A549 (cell line): ENCODE measurements around the gene SPRR2D. TPM values are rescaled to one million over a fixed set of nuclear protein-coding genes. Genes with fewer than 3 reads are reported as not detected.

Experiments
- ATAC-seq, 2 experiments: fragments of 200-7000 bp in 1 of 2; fragments of >200 bp in 1 of 2; cut with Nextera tagmentation in 1 of 2; cut with Tn5 transposase in 1 of 2; 3 replicates each; pipeline versions ENCODE4 v1.8.0 to v1.9.1; 2018 to 2020; ENCODE audit warnings: mild to moderate bottlenecking in 1 of 2, moderate library complexity in 1 of 2
- CTCF ChIA-PET: fragments of 300-600 bp; sonication (Branson Sonifier 250); formaldehyde crosslinking; extraction: SDS; loops from one replicate; lab custom pipeline; 2021; ENCODE audit warnings: antibody characterized with exemption, inconsistent platforms; lab: Yijun Ruan, JAX
- POLR2A ChIA-PET: fragments of 350-600 bp; formaldehyde crosslinking; extraction: SDS; loops from one replicate; lab custom pipeline; 2021; ENCODE audit warnings: antibody characterized with exemption, inconsistent platforms; lab: Yijun Ruan, JAX
- DNase-seq, 2 experiments: peaks; one replicate each; pipeline versions ENCODE4 v3.0.0 to v3.0.0-alpha.2; 2011 to 2016; ENCODE audit warnings: low read depth in 1 of 2, low spot score in 1 of 2
- FAIRE-seq: peaks from 2 replicates; lab custom pipeline; 2011; peaks lifted over from hg19 to GRCh38; lab: Jason Lieb, UNC
- H3K27ac ChIP-seq, 2 experiments: fragments of >200 bp; sonication (Bioruptor Twin); formaldehyde crosslinking; 3 replicates each; pipeline ENCODE4 v1.5.1; 2016 to 2017
- H3K4me1 ChIP-seq: fragments of >200 bp; sonication (Bioruptor Twin); formaldehyde crosslinking; 3 replicates; pipeline ENCODE4 v1.6.1; 2016
- H3K4me2 ChIP-seq: fragments of >200 bp; sonication (Bioruptor Twin); formaldehyde crosslinking; 3 replicates; pipeline ENCODE4 v1.6.1; 2016
- H3K4me3 ChIP-seq: fragments of >200 bp; sonication (Bioruptor Twin); formaldehyde crosslinking; 3 replicates; pipeline ENCODE4 v1.5.1; 2016
- H3K9me3 ChIP-seq: fragments of >200 bp; sonication (Bioruptor Twin); formaldehyde crosslinking; 3 replicates; pipeline ENCODE4 v1.6.1; 2016
- BHLHE40 ChIP-seq: IDR thresholded peaks from 2 replicates; pipeline ENCODE4 v1.6.1; 2012; ENCODE audit warnings: low read depth, low read length, inconsistent platforms
- CBX2 ChIP-seq: fragments of 200-600 bp; sonication (generic); IDR thresholded peaks from 2 replicates; pipeline ENCODE4 v1.6.1; 2016; ENCODE audit warnings: low read depth, mild to moderate bottlenecking, borderline replicate concordance
- CHD4 ChIP-seq: fragments of 200-600 bp; sonication (generic); IDR thresholded peaks from 2 replicates; pipeline ENCODE4 v1.6.1; 2016; ENCODE audit warnings: antibody characterized with exemption, mild to moderate bottlenecking, borderline replicate concordance
- CTCF ChIP-seq: fragments of >200 bp; sonication (Bioruptor Twin); formaldehyde crosslinking; IDR thresholded peaks from 3 replicates; pipeline ENCODE4 v1.5.1; 2016
- E2F6 ChIP-seq: IDR thresholded peaks from 2 replicates; pipeline ENCODE4 v1.6.1; 2012; ENCODE audit warnings: low read depth, borderline replicate concordance
- EHMT2 ChIP-seq: fragments of 200-600 bp; sonication (generic); IDR thresholded peaks from 2 replicates; pipeline ENCODE4 v1.6.1; 2016; ENCODE audit warnings: antibody characterized with exemption, low read depth, mild to moderate bottlenecking, moderate library complexity
- FOSL2 ChIP-seq, 2 experiments: fragments of 450-650 bp in 1 of 2; fragments of >200 bp in 1 of 2; sonication (Bioruptor Twin) in 1 of 2; formaldehyde crosslinking; IDR thresholded peaks; 2 replicates each; pipeline versions ENCODE4 v1.5.0 to v1.6.1; 2016 to 2020; ENCODE audit warnings: mild to moderate bottlenecking in 1 of 2, moderate library complexity in 1 of 2
- FOXS1 ChIP-seq: fragments of 250-450 bp; sonication (Bioruptor Pico); IDR thresholded peaks from 2 replicates; pipeline ENCODE4 v1.5.0; 2020; ENCODE audit warnings: mild to moderate bottlenecking, moderate library complexity
- GATA3 ChIP-seq: IDR thresholded peaks from 2 replicates; pipeline ENCODE4 v1.6.1; 2012; ENCODE audit warnings: borderline replicate concordance
- HDAC2 ChIP-seq: fragments of 200-600 bp; sonication (generic); IDR thresholded peaks from 2 replicates; pipeline ENCODE4 v1.6.1; 2016
- HEYL ChIP-seq: fragments of 250-450 bp; sonication (Bioruptor Pico); IDR thresholded peaks from 2 replicates; pipeline ENCODE4 v1.8.0; 2021; ENCODE audit warnings: mild to moderate bottlenecking, moderate library complexity
- HOXB13 ChIP-seq: fragments of 250-450 bp; sonication (Bioruptor Pico); IDR thresholded peaks from 2 replicates; pipeline ENCODE4 v1.5.0; 2020; ENCODE audit warnings: low read depth, mild to moderate bottlenecking, moderate library complexity
- JUN ChIP-seq, 2 experiments: fragments of >200 bp; sonication (Bioruptor Twin); formaldehyde crosslinking; IDR thresholded peaks; 2 replicates in 1 of 2; 3 replicates in 1 of 2; pipeline ENCODE4 v1.6.1; 2016 to 2017
- KDM1A ChIP-seq: fragments of 200-600 bp; sonication (generic); IDR thresholded peaks from 2 replicates; pipeline ENCODE4 v1.6.1; 2016; ENCODE audit warnings: low read depth, mild to moderate bottlenecking
- MAZ ChIP-seq: fragments of 150-350 bp; IDR thresholded peaks from 2 replicates; pipeline ENCODE4 v1.6.1; 2014; ENCODE audit warnings: antibody characterized with exemption, low read depth, low read length, borderline replicate concordance
- POLR2A ChIP-seq: IDR thresholded peaks from 2 replicates; pipeline ENCODE4 v1.6.1; 2012; ENCODE audit warnings: mild to moderate bottlenecking, low read length
- POLR2AphosphoS2 ChIP-seq: conservative IDR thresholded peaks from 2 replicates; pipeline ENCODE4 v1.6.1; 2012; ENCODE audit warnings: low read length, improper control_type of control experiment, inconsistent platforms
- RAD21 ChIP-seq, 2 experiments: fragments of >200 bp in 1 of 2; sonication (Bioruptor Twin) in 1 of 2; formaldehyde crosslinking in 1 of 2; IDR thresholded peaks in 1 of 2; conservative IDR thresholded peaks in 1 of 2; 2 replicates in 1 of 2; 3 replicates in 1 of 2; pipeline ENCODE4 v1.6.1; 2012 to 2018; ENCODE audit warnings: inconsistent platforms in 1 of 2
- RARB ChIP-seq: fragments of 250-450 bp; sonication (Bioruptor Pico); IDR thresholded peaks from 2 replicates; pipeline ENCODE4 v1.8.0; 2021; ENCODE audit warnings: mild to moderate bottlenecking, moderate library complexity
- RCOR1 ChIP-seq: fragments of 150-350 bp; IDR thresholded peaks from 2 replicates; pipeline ENCODE4 v1.6.1; 2014; ENCODE audit warnings: antibody characterized with exemption, low read length, low read depth
- USF2 ChIP-seq: fragments of 450-650 bp; IDR thresholded peaks from 2 replicates; pipeline ENCODE4 v1.6.1; 2014; ENCODE audit warnings: antibody characterized with exemption
- ZSCAN20 ChIP-seq: fragments of 250-450 bp; sonication (Bioruptor Pico); IDR thresholded peaks from 2 replicates; pipeline ENCODE4 v1.8.0; 2022; ENCODE audit warnings: mild to moderate bottlenecking, moderate library complexity
- WGBS: methylation state at CpG from one replicate; pipeline ENCODE4 v1.1.6; 2017; ENCODE audit errors: missing lambda C conversion rate; 5-methylcytosine and 5-hydroxymethylcytosine counted together
- polyA plus RNA-seq, 4 experiments: library from polyadenylated mRNA; depleted of rRNA in 3 of 4; stranded (reverse); fragments of >200 nt; fragmentation: RNase III in 1 of 4; extraction: RNeasy Plus Mini Kit Qiagen cat#74134 plus additional on column Dnase treatment in 1 of 4; gene quantifications; 2 replicates in 3 of 4; 3 replicates in 1 of 4; pipeline ENCODE4 v1.2.3, GENCODE V29; 2011 to 2017

The SPRR2D gene
- polyA plus RNA-seq, 2 of the 4 experiments (the other 2 are of a cell fraction), result not detected

- 13% methylated on average over 7 of the region's 7 CpGs for WGBS
- DNase-seq, result no peak
These were observed 43.0 kb downstream of the SPRR2D start for GRCh38 chr1:152997901-152998300.

GRCh38 chr1:152996633-152997400 lies 44.1 kb downstream of the SPRR2D start:
- ATAC-seq (no peak; a peak in 1 of 6 replicates), FAIRE-seq (no peak)
- WGBS, result 0% methylated on average over 3 of the region's 5 CpGs

More at GRCh38 chr1:152997901-152998300, 43.0 kb downstream of the SPRR2D start:
- H3K4me1 ChIP-seq, result no peaks in the 10 kb centered on the region
- 0 out of 3 replicates have a peak, but pooled peaks cover 2% of the 10 kb centered on the region for H3K9me3 ChIP-seq
- TF ChIP-seq MAZ (no peak), FOSL2 (IDR thresholded peaks at IDR 0.05) (no peak), FOSL2 (CRISPR knock-in tag; IDR thresholded peaks at IDR 0.05) (no peak), BHLHE40 (no peak), CTCF (no peak), HOXB13 (CRISPR knock-in tag) (no peak), RCOR1 (no peak), POLR2A (no peak), USF2 (no peak), FOXS1 (CRISPR knock-in tag) (no peak), GATA3 (no peak), POLR2AphosphoS2 (no peak)
- H3K4me2 ChIP-seq, result no peak overlapping the region
- no peak for ATAC-seq
- FAIRE-seq, result no peak
- ChIA-PET POLR2A (no interaction called here), CTCF (no interaction called here)
- no peak overlapping the region for H3K27ac ChIP-seq
- H3K4me3 ChIP-seq, result no peak overlapping the region

More at GRCh38 chr1:152996633-152997400, 44.1 kb downstream of the SPRR2D start:
- Histone ChIP-seq H3K4me3 (no peak overlapping the region), H3K4me1 (no peaks in the 10 kb centered on the region), H3K4me2 (no peak overlapping the region), H3K27ac (no peak overlapping the region), H3K9me3 (0 out of 3 replicates have a peak, but pooled peaks cover 2% of the 10 kb centered on the region)
- ChIA-PET POLR2A (no interaction called here), CTCF (no interaction called here)
- TF ChIP-seq JUN (IDR thresholded peaks at IDR 0.05) (no peak), GATA3 (no peak), RARB (no peak), ZSCAN20 (CRISPR knock-in tag) (no peak), KDM1A (no peak), CHD4 (no peak), USF2 (no peak), CBX2 (no peak), POLR2A (no peak), HEYL (CRISPR knock-in tag) (no peak), E2F6 (no peak), RAD21 (conservative IDR thresholded peaks at IDR 0.05 in 1 of 2, IDR thresholded peaks at IDR 0.05 in 1 of 2) (no peak), POLR2AphosphoS2 (no peak), BHLHE40 (no peak), RCOR1 (no peak), EHMT2 (no peak), HDAC2 (no peak), CTCF (no peak)
- no peak for DNase-seq
